ENCODE data around the gene C11orf98.
A peak's percentile ranks its signal among the peaks of the same experiment; 100 is the strongest.

The C11orf98 gene

DNA sequence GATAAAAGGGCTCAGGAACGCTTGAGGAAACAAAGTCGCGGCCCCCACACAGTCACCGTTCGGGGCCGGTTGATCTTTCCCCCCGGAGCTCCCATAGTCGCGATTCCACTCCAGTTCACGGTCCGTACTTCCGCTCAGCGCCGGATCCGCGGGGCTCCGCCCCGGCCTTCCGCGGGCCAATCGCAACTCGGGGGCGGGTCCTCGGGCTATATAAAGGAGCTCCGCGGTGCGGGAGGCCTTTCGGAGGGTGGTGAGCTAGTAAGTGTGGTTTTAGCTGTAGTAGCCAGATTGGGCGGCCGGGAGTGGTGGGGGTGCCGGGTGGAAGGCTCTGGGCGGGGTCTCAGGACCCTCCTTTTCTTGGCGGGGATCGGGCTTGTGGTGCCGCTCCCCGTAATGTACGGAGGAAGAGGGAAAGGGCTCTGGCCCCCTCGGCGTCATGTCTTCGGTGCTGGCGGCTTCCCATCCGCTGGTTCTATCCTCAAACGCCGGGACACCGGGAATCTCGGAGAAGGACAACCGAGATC, at the start of gene C11orf98, which contains the start of gene CSKMT:
Gene C11orf98, minus strand, starts transcription at position 136 of the 524 bp plus-strand sequence. Its CDS starts 41 bp downstream, at position 95.
Gene CSKMT, plus strand, starts transcription at position 238 of the 524 bp plus-strand sequence. CDS start 568 bp downstream, outside the sequence.
- Mint-ChIP-seq H3K27me3 (ENCODE audit: low read depth) (no peaks in the 10 kb centered on the region), H3K4me3 (peak within 1 kb of the TSS; percentile 96 to 99 (median 99)), H3K9me3 (no peaks in the 10 kb centered on the region), H3K4me1 (peaks cover 18% of the 10 kb centered on the region), H3K36me3 (ENCODE audit: low read depth) (peaks cover 17% of the 10 kb centered on the region), H3K27ac (peak within 1 kb of the TSS; percentile 96 to 99 (median 99))
- TF ChIP-seq, protein P1, sequence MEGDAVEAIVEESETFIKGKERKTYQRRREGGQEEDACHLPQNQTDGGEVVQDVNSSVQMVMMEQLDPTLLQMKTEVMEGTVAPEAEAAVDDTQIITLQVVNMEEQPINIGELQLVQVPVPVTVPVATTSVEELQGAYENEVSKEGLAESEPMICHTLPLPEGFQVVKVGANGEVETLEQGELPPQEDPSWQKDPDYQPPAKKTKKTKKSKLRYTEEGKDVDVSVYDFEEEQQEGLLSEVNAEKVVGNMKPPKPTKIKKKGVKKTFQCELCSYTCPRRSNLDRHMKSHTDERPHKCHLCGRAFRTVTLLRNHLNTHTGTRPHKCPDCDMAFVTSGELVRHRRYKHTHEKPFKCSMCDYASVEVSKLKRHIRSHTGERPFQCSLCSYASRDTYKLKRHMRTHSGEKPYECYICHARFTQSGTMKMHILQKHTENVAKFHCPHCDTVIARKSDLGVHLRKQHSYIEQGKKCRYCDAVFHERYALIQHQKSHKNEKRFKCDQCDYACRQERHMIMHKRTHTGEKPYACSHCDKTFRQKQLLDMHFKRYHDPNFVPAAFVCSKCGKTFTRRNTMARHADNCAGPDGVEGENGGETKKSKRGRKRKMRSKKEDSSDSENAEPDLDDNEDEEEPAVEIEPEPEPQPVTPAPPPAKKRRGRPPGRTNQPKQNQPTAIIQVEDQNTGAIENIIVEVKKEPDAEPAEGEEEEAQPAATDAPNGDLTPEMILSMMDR (IDR thresholded peaks at IDR 0.05; ENCODE audit: unreplicated experiment in 3 of 3): no peak

- Mint-ChIP-seq H3K27ac (peak overlapping the region; percentile 60 to 86 (median 80)), H3K9me3 (no peaks in the 10 kb centered on the region), H3K36me3 (ENCODE audit: low read depth) (peaks cover 73% of the 10 kb centered on the region), H3K27me3 (ENCODE audit: low read depth) (no peaks in the 10 kb centered on the region), H3K4me1 (peaks cover 21% of the 10 kb centered on the region), H3K4me3 (no peak overlapping the region)
- TF ChIP-seq, protein P1 (IDR thresholded peaks at IDR 0.05; ENCODE audit: unreplicated experiment in 3 of 3): no peak
Observed at GRCh38 chr11:62713343-62713742, 48.3 kb upstream of the C11orf98 start.

DNA sequence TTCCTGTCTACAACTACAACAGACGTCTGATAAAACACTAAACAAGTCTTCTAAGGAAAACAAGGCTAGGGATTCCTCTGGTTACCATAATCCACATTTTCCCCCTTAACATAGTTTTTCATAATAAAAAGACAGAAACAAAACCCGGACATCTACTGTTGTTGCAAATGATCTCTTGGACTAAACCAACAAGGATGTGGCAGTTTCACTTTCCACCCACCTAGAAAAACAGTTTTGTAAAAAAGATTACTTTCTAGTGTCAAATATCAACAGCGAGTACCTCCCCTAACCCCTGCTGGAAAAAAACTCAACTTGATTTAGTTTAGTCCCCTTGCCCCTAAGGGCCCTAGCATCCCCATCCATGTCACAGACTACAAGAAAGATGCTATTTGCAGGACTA, 47.9 kb upstream of the C11orf98 start:
- H3K27ac Mint-ChIP-seq: peak overlapping the region; percentile 60 to 86 (median 80)
- peaks cover 68% of the 10 kb centered on the region for H3K36me3 Mint-ChIP-seq (ENCODE audit: low read depth)

DNA sequence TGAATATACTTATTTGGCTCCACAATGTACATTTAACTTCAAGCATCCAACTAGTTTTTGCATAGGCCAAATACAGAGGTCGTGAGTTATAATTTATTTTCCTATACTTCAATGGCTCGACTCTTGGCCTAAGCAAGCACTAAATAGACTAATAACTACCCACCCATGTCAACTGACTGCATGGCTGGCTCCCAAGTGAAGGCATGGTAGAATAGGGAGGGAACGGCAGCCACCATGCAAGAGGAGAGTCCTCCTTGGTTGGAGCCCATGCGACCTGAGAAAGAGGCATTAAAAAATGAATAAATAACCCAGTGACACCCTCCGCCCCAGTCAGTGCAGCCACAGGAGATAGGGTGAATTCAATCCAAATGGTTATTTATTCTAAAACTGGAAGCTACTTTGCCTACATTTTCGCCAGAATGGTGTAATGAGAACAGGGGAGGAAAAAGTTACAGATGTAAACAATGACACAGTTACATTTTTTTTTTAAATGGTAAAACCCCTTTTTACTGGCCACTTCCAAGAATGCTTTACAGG, 47.3 kb upstream of the C11orf98 start:
- Mint-ChIP-seq H3K9me3 (no peaks in the 10 kb centered on the region), H3K4me3 (peak overlapping the region in 2 of 3 experiments; percentile 13 to 20), H3K36me3 (ENCODE audit: low read depth) (peaks cover 63% of the 10 kb centered on the region), H3K4me1 (peaks cover 29% of the 10 kb centered on the region), H3K27me3 (ENCODE audit: low read depth) (no peaks in the 10 kb centered on the region), H3K27ac (peak overlapping the region; percentile 60 to 86 (median 80))
- TF ChIP-seq, protein P1 (IDR thresholded peaks at IDR 0.05; ENCODE audit: unreplicated experiment in 3 of 3): no peak

More for the DNA sequence above, 47.9 kb upstream of the C11orf98 start:
- Mint-ChIP-seq H3K27me3 (ENCODE audit: low read depth) (no peaks in the 10 kb centered on the region), H3K4me1 (peaks cover 24% of the 10 kb centered on the region), H3K9me3 (no peaks in the 10 kb centered on the region), H3K4me3 (no peak overlapping the region)
- TF ChIP-seq, protein P1 (IDR thresholded peaks at IDR 0.05; ENCODE audit: unreplicated experiment in 3 of 3): no peak

DNA sequence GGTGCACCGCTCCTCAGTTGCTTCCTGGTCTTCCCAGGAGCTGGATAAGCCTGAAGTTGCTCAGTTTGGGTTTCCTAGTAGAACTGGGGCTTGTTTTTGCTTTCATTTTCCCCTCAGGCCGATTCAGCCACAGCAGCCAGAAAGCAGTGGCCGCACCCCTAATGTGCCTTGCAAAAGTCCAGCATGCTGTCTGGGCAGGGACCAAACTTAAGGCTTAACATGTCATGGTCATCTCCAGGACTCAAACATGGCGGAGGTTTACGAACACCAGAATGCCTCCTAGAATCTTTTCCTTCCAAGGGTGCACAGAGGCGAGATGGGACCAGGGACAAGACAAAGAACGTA, 45.0 kb upstream of the C11orf98 start:
- H3K9me3 Mint-ChIP-seq: no peaks in the 10 kb centered on the region
- H3K27ac Mint-ChIP-seq: peak overlapping the region; percentile 96 to 99 (median 97)
- H3K36me3 Mint-ChIP-seq (ENCODE audit: low read depth): peaks cover 42% of the 10 kb centered on the region
- H3K27me3 Mint-ChIP-seq (ENCODE audit: low read depth): no peaks in the 10 kb centered on the region
- peak overlapping the region; percentile 83 to 91 (median 90) for H3K4me3 Mint-ChIP-seq
- TF ChIP-seq, protein P1 (IDR thresholded peaks at IDR 0.05; ENCODE audit: unreplicated experiment in 3 of 3): no peak
- peaks cover 48% of the 10 kb centered on the region for H3K4me1 Mint-ChIP-seq
